Cardiac fibroblast (primary cell): Measurements from ENCODE around the gene GART.
"Not testable (repeated sequence)": the region's sequence is repeated elsewhere in the genome, so short reads cannot be mapped to it uniquely, and the experiment has no call there.

Source experiments
- DNase-seq, 2 donors: peaks; one replicate each; pipeline versions ENCODE4 v3.0.0 to v3.0.0-alpha.2; 2010; ENCODE audit warnings: low read depth in 2 of 2
- H3K4me3 ChIP-seq, 2 donors: replicated peaks in 1 of 2; 1 replicate in 1 of 2; 2 replicates in 1 of 2; pipeline ENCODE4 v1.5.1; 2011; ENCODE audit warnings: low read depth in 2 of 2, low read length in 2 of 2, mild to moderate bottlenecking in 2 of 2, moderate library complexity in 1 of 2
- TF ChIP-seq, protein P1 (sequence below): IDR thresholded peaks from one replicate; pipeline ENCODE4 v1.5.1; 2011; ENCODE audit warnings: low read depth, mild to moderate bottlenecking, low read length, inconsistent platforms

Gene GART

DNA sequence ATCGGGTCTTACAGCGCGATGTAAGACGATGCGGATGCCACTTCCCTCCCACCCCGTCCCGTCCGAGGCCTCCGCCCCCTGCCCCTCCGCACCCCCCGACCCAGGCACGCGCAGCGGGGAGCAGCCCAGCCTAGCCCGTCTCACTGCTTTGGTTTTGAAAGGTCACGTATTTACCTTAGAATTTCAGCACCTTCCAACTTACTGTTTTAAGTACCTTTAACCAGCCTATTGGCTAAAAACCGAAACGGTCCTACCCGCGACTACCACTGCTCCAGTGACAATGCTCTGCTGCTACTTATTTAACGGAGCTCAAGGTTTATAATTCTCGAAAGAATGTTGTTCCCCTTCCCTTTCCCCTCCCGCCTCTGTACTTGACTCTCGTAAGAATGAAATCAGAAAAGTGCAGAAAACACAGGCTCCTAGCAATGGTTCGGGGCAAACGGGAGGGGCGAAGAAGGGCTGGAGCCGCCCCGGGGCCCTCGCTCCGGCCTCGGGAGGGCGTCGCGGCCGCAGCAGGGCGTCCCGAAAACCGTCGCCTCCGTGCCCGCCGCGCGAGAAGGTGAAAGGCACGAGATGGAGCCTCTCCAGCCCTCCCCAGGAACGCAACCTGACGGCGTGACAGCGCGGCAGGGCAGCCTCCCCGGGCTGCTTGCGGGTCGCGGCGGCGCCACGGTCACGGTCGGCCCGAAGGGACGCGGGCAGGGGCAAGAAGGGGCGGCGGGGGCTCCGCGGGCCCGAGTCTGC is 62.8 kb downstream of the GART start:
- DNase-seq = peak; percentile 32 to 34
- TF ChIP-seq, protein P1, sequence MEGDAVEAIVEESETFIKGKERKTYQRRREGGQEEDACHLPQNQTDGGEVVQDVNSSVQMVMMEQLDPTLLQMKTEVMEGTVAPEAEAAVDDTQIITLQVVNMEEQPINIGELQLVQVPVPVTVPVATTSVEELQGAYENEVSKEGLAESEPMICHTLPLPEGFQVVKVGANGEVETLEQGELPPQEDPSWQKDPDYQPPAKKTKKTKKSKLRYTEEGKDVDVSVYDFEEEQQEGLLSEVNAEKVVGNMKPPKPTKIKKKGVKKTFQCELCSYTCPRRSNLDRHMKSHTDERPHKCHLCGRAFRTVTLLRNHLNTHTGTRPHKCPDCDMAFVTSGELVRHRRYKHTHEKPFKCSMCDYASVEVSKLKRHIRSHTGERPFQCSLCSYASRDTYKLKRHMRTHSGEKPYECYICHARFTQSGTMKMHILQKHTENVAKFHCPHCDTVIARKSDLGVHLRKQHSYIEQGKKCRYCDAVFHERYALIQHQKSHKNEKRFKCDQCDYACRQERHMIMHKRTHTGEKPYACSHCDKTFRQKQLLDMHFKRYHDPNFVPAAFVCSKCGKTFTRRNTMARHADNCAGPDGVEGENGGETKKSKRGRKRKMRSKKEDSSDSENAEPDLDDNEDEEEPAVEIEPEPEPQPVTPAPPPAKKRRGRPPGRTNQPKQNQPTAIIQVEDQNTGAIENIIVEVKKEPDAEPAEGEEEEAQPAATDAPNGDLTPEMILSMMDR = no peak
- H3K4me3 ChIP-seq = peak overlapping the region; percentile 58 to 83

- DNase-seq = no peak
- TF ChIP-seq, protein P1 = no peak
- H3K4me3 ChIP-seq = peak overlapping the region; percentile 58 to 83
Observed at GRCh38 chr21:33478182-33478581, 63.7 kb downstream of the GART start.

GRCh38 chr21:33477066-33477465 is 64.9 kb downstream of the GART start:
- no peak overlapping the region for H3K4me3 ChIP-seq
- no peak for DNase-seq
- TF ChIP-seq, protein P1 = no peak

- H3K4me3 ChIP-seq = no peak overlapping the region
- DNase-seq = no peak
- TF ChIP-seq, protein P1 = no peak
Observed at GRCh38 chr21:33473344-33473743, 68.6 kb downstream of the GART start.

- TF ChIP-seq, protein P1 = no peak
- DNase-seq = no peak
- no peak overlapping the region for H3K4me3 ChIP-seq
Observed at GRCh38 chr21:33470701-33471100, 71.2 kb downstream of the GART start.

GRCh38 chr21:33469183-33469582 is 72.7 kb downstream of the GART start:
- H3K4me3 ChIP-seq, DNase-seq: not testable (repeated sequence)

DNA sequence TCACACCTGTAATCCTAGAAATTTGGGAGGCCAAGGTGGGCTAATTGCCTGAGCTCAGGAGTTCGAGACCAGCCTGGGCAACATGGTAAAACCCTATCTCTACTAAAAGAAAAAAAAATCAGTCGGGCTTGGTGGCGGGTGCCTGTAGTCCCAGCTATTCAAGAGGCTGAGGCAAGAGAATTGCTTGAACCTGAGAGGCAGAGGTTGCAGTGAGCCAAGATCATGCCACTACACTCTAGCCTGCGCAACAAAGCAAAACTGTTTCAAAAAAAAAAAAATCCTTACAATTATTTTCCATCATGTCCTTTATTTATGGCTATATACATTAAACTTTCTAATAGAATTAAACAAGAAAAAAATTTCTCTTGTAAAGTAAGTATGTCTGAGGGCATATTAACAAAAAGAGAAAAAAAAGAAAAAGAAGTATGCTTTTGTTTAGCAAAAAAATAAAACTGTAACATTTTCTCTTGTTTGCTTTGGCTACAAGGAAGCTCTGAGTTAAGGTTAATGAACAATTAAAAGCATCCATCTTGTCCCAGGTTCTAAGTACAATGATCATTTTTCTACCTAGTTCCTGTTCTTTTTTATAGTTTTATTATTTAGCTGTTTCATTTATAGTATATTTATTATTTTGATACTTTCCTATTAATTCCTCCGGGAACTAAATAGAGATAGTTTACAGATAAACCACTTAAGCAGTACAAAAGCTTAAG is 80.2 kb downstream of the GART start:
- H3K4me3 ChIP-seq = no peak overlapping the region
- DNase-seq = no peak
- TF ChIP-seq, protein P1 = no peak
